NCI-H1092 treated with DMSO at 0.1 percent for 48 hours (cell line): Measurements from ENCODE around the gene GRB14.
"Not testable (repeated sequence)": the region's sequence is repeated elsewhere in the genome, so short reads cannot be mapped to it uniquely, and the experiment has no call there.

Source experiments
- DNase-seq: peaks from one replicate; lab custom pipeline; 2025; lab: John Stamatoyannopoulos, UW

GRB14 gene

DNA sequence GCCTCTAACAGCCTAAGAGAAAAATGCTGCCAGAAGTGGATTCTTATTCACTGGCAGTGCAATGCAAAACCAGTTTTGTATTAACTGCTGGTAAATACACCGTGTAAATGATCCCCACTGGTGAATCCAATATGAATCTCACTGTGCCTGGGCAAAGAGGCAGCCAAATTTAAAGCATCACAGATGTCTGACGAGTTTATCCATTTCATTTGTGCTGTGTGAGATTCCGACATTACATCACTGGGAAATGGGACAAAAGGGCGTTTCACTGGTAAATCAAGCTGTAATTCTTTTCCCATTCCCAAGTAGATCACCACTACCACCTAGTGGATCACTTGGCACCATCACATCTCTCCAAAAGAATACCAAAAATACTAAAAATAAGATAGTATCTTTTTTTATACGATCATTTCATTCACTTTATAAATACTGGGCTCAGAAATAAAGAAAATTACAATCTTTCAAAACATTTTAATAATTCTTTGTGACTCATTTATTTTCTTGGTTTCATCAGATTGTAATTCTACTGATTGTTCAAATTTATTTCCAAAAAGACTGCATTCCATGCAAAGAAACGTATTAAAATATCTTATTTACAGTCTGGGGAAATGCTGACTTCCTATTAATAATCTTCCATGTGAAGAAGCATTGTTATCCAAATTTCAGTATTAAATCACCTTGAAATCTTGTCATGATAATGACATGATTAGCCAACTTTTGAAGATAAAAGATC, 125.6 kb downstream of the GRB14 start:
- DNase-seq = peak; percentile 20

DNA sequence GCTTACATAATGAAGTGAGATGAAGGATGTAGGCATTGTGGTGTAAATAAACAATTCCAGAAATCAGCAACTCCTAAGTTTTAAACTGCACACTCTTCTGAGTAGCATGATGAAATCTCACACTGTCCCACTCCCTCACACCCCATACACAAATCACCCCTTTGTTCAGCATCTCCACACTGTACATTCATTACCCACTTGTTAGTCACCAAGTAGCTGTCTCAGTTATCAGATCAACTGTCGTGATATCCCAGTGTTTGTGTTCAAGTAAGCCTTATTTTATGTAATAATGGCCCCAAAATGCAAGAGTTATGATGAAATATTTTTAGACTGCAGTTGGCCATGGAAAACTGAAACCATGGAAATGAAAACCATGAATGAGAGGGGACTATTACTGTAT, 135.7 kb downstream of the GRB14 start:
- no peak for DNase-seq

DNA sequence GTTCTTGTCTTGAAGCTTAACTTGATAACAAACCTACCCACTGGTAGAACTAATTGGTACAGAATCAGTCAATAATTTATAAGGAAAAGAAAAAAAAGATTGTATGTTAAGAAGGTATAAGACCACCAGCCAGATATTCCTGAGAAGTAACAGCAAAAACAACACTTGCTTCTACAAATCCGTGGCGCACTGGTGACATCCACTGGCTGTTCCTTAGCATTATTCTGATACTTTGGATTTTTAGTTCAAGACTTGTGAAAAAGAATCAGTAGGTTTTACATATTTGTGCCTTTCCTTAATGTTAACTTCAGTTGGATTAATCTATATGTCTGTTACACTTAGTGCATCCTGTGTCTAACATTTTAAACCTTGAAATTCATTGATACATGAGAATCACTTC, 141.8 kb downstream of the GRB14 start:
- DNase-seq = peak; percentile 51

DNA sequence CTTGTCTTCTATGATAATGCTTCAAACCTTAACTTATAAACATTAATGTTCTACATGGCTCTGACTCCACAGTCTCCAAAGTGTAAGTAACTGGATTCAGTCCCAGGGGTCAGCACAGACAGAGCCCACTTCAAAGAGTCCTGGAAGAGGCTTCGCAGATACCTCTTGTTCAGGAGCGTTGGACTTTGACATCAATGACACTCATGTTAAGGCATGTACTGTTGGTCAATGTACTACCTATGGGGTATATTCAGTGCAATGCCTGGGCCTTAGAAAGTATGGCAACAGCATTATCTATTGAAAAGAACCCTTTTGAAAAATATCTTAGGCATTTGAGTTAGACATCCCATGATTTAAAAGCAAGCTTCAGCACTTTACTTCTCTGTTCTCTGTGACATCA, 143.1 kb downstream of the GRB14 start:
- no peak for DNase-seq

DNA sequence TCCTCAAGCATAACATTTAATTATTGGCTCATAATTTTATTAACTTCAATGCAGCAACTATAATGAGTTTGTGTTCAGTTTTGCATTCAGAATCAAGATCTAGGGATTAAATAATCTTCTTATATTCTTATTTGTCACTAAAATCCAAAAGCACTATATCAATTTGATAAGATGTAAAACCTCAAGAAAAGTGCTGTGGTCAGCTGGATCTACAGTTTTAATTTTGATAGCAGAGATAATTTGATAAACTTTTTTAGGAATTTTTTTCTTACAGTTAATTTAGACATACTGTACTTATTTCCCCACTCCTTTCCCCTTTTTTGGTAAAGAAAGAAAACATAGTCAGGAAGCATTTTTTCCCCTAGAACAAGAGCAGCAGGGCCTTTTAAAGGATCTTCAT, 146.4 kb downstream of the GRB14 start:
- DNase-seq = no peak

DNA sequence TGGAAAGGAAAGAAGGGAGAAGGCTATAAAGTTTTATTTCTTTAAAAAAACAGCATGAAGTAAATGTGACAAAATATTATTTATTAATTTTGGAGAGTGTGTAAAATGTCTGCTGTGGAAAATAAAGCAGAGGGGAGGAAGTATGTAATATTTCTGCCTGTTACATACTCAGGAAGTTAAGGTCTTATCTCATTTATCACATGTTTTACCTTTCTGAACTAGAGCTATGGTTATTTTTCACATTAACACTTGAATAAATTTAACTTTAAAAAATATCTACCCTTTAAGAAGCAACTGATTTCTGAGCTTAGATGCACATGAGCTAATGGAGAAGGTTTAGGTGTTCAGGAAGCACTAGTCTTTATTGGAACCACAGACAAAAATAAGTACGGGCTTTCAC, 148.3 kb downstream of the GRB14 start:
- DNase-seq = no peak

DNA sequence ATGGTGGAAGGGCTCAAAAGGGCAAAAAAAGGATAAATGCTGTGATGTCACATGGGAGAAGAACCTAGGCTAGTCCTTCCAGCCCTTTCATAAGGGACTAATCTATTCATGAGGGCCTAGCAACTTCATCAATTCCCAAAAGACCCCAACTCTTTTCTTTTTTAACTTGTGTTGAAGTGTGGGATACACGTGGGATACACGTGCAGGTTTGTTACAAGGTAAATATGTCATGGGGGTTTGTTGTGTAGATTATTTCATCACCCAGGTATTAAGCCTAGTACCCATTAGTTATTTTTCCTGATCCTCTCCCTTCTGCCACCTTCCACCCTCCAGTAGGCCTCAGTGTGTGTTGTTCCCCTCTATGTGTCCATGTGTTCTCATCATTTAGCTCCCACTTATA, 156.2 kb downstream of the GRB14 start:
- not testable (repeated sequence) for DNase-seq

DNA sequence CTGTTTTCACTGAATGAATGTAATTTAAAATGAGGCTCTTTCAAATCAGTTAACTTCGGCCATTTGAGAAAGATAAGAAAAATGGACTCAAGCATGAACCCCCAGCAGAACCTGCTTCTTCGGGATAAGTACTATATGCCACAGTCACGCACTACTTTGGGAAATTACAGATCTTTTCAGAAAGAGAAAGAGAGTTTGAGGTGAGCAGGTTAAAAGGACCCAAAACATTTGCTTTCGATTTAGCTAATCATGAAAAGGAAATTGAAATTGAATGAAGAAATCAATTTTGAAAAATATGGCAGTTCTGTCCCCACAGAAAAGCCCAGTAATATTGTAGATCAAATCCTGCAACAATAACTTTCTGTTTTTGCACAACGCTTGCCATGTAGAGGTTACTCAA, 156.9 kb downstream of the GRB14 start:
- DNase-seq = no peak

DNA sequence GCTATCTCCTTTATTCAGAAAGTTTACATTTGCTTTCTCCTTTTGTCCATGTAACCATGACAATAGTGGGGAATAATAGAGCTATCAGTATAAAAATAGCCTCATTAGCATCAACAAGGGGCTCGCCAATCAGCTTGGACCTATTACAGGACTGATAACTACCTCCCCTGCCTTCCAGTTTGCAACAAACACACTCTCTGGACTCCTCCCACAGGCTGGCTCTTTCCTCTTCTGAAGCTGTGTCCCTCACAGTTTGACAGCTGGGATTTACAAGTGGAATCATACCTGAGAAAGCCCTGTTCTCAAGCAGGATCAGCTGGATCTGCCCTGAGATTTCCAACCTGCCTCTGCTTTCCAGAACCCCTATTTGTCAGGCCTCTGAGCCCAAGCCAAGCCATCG, 162.5 kb downstream of the GRB14 start:
- no peak for DNase-seq

DNA sequence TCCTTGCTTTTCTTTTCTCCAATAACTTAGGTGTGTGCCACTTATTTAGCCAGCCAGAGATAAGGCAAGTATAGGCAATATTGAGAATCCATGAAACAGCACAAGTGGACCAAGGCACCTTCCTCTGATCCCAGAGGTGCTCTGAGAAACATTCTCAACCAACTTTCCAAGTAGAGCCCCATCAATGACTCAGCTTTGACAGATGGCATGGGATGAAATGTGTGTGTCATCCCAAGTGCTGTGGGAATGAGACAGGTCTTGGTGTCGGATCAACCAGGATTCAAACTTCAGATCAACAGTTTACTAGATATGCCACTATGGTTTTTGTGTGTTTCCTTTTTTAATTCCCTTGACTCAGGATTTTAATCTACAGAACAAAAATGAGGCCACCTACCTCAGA, 164.0 kb downstream of the GRB14 start:
- DNase-seq = no peak

DNA sequence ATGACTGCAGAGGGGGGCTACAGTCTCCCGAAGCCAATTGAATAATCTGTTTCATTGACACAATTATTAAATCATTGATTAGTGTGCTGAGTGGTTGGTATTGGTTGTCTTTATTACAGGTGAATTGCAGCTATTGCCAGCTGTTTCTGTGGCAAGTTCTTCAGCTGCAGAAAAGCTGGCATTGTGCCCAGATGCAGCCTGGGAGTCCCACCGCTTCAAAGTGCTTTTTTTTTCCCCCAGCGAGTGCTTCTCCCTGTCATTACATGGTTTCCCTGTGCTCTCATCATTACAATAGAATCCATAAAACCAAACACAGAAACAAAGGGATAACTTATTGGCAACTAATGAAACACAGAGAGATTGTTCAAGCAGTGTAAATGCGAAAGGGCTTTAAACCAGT, 164.7 kb downstream of the GRB14 start:
- DNase-seq = peak; percentile 81

DNA sequence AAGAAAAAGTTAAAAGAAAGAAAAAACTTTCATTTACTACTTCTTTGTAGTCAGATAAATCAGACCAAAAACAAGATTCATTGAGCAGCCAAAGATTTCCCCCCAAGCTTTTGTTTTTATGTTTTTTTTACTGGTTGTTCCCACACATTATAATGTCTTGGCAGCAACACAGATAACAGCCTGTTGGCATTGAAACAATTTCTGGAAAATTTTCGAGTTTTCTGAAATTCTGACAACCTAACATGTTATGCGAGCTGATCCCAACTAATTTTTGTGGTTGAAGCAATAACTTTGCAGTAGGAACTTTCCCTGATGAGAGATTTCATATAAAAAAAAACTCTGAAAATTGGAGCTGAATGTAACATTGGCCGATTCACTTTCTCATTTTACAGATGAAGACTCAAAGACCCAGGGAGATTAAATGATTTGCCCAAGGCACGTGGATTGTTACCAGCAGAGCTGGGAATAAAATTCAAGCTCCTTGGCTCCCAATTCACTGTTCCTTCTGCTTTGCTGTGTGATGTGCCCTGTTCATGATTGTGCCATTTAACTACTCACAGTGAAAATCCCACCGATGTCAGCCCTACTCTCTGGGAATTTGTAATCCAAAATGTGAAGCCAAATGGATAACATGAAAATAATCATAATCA, 167.5 kb downstream of the GRB14 start:
- DNase-seq = no peak

DNA sequence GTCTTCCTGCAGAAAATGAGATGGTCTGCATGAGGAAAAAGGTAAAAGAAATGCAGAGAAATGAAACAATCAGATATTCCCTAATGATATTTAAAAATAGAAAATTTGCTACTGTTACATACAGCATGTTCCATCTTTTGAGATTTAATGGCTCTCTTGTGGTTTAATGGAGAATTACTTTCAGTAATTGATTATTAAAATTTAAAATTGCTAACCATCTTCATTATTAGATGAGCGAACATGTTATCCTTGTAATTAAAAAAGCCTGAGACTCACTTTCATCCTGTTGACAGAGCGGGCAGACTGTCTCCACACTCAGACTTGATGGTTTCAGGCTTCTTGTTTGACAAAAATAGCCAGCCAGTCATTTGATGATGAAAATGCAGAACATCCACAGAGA, 171.0 kb downstream of the GRB14 start:
- DNase-seq = no peak

DNA sequence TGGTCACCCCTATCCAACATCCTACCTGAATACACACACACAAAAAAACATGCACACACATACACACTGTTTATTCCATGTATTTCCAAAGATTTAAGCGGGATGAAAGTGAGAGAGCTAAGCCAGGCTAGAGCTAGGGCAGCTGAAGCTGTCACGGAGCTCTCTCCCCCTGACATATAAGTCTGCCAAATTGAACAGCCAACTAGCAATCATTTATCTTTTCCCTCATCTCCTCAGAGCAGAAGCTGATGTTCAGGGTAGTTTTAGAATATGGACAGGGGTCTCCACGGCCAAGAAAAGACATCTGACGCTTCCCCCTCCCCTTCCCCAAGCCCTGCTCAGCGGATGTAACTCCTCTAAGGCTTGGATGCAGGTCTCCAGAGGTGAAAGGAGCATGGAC, 171.6 kb downstream of the GRB14 start:
- no peak for DNase-seq

DNA sequence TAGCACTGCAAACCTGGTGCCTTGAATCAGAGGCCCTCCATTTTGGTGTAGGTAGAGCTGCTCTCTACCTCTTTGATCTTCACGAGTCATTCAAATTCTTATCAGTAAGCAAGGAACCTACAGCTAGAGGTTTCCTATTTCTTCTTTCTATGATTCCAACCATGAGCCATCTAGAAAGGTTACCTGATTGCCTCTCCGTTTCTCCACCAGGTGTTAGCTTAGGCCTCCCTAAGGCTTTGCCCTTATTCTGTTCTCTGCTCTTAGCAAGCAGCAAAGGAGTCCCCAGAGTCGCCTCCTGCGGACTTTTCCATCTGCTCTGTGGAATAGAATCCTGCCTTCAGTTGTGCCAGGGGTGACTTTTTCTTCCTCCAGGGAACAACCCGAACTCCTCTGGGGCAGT, 173.6 kb downstream of the GRB14 start:
- DNase-seq = no peak
